Hepatocyte (in vitro differentiated cells): Measurements from ENCODE around the gene PPFIA2. TPM values are rescaled to one million over a fixed set of nuclear protein-coding genes. Genes with fewer than 3 reads are reported as not detected.
A peak's percentile ranks its signal among the peaks of the same experiment; 100 is the strongest.

Experiments used
- DNase-seq: peaks from one replicate; pipeline ENCODE4 v3.0.0-alpha.2; 2016; ENCODE audit warnings: low spot score
- H2AFZ ChIP-seq: fragments of 200-600 bp; sonication (generic); 2 replicates; pipeline ENCODE4 v1.6.0; 2016; ENCODE audit warnings: antibody characterized with exemption, mild to moderate bottlenecking
- H3K27ac ChIP-seq: fragments of 200-600 bp; sonication (generic); 2 replicates; pipeline ENCODE4 v1.5.1; 2016; ENCODE audit warnings: mild to moderate bottlenecking
- H3K27me3 ChIP-seq: fragments of 200-600 bp; sonication (generic); 2 replicates; pipeline ENCODE4 v1.6.1; 2016
- H3K36me3 ChIP-seq: fragments of 200-600 bp; sonication (generic); replicated peaks from 2 replicates; pipeline ENCODE4 v1.5.1; 2016; ENCODE audit warnings: low read depth; ENCODE audit not compliant: insufficient read depth
- H3K4me1 ChIP-seq: fragments of 200-600 bp; sonication (generic); 2 replicates; pipeline ENCODE4 v1.5.1; 2016; ENCODE audit warnings: mild to moderate bottlenecking, moderate library complexity; ENCODE audit not compliant: insufficient read depth
- H3K4me2 ChIP-seq: fragments of 200-600 bp; sonication (generic); 2 replicates; pipeline ENCODE4 v1.6.0; 2016
- H3K4me3 ChIP-seq: fragments of 200-600 bp; sonication (generic); 2 replicates; pipeline ENCODE4 v1.5.1; 2016; ENCODE audit warnings: mild to moderate bottlenecking
- H3K79me2 ChIP-seq: fragments of 200-600 bp; sonication (generic); 2 replicates; pipeline ENCODE4 v1.6.0; 2017; ENCODE audit warnings: mild to moderate bottlenecking
- H3K9me2 ChIP-seq: fragments of 200-600 bp; sonication (generic); replicated peaks from 2 replicates; pipeline ENCODE4 v1.6.0; 2017; ENCODE audit warnings: mild to moderate bottlenecking; ENCODE audit not compliant: insufficient read depth
- H3K9me3 ChIP-seq: fragments of 200-600 bp; sonication (generic); 2 replicates; pipeline ENCODE4 v1.5.1; 2016; ENCODE audit warnings: low read depth, mild to moderate bottlenecking
- H4K20me1 ChIP-seq: fragments of 200-600 bp; sonication (generic); 2 replicates; pipeline ENCODE4 v1.6.0; 2016; ENCODE audit warnings: mild to moderate bottlenecking; ENCODE audit not compliant: insufficient read depth, poor library complexity, severe bottlenecking
- EZH2 ChIP-seq: fragments of 200-600 bp; sonication (generic); IDR thresholded peaks from 2 replicates; pipeline ENCODE4 v1.6.1; 2016; ENCODE audit warnings: antibody characterized with exemption, mild to moderate bottlenecking, borderline replicate concordance
- EZH2phosphoT487 ChIP-seq: fragments of 200-600 bp; sonication (generic); IDR thresholded peaks from one replicate; pipeline ENCODE4 v1.6.1; 2018; ENCODE audit warnings: antibody characterized with exemption, mild to moderate bottlenecking, low read depth, moderate library complexity; ENCODE audit not compliant: unreplicated experiment, severe bottlenecking
- WGBS: methylation state at CpG from one replicate; pipeline ENCODE4 v1.1.6; 2016; ENCODE audit warnings: low lambda C conversion rate; ENCODE audit errors: missing lambda C conversion rate; 5-methylcytosine and 5-hydroxymethylcytosine counted together
- polyA plus RNA-seq: library from polyadenylated mRNA; unstranded; fragments of >200 nt; fragmentation: Nextera tagmentation; extraction: Ambion mirVana; gene quantifications from 2 replicates; pipeline ENCODE4 v1.2.1, GENCODE V29; 2016
- total RNA-seq: library from RNA; depleted of rRNA; stranded (reverse); fragments of >200 nt; gene quantifications from 2 replicates; pipeline ENCODE4 v1.2.3, GENCODE V29; 2014
- TF ChIP-seq, protein P1 (sequence below): fragments of 200-600 bp; sonication (generic); IDR thresholded peaks from 2 replicates; pipeline ENCODE4 v1.5.1; 2016; ENCODE audit warnings: antibody characterized with exemption, mild to moderate bottlenecking; ENCODE audit not compliant: poor library complexity

The PPFIA2 gene
- total and polyA plus RNA-seq, 2 experiments from 2014 or later, result 1.2 TPM; not detected in 1

DNA sequence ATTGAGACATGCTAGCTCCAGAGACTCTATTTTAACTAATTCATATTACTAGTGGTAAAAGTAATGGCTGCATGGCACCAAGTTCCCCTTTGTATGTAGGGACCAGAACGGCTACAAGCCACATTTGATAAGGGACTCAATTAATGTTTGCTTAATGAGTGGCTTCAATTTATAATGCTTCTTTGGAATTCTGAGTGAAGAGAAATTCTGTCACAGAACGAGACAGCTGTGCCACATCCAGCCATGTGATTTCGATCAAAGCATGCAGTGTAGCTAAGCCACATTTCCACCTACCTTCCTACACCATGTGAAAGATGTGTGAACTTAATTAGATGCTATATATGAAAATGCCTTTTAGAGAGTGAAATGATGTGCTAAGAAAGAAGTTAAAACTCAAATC lies 463.9 kb downstream of the PPFIA2 start:
- Histone ChIP-seq H3K36me3 (no peaks in the 10 kb centered on the region), H3K27me3 (no peaks in the 10 kb centered on the region), H3K4me2 (no peak overlapping the region), H3K4me1 (no peaks in the 10 kb centered on the region), H3K9me2 (no peaks in the 10 kb centered on the region), H3K4me3 (no peak overlapping the region), H4K20me1 (no peaks in the 10 kb centered on the region), H3K9me3 (no peaks in the 10 kb centered on the region), H3K79me2 (no peaks in the 10 kb centered on the region), H2AFZ (no peak overlapping the region), H3K27ac (no peak overlapping the region)
- no peak for DNase-seq
- 92% methylated on average over 3 of the region's 3 CpGs for WGBS
- TF ChIP-seq EZH2phosphoT487 (no peak), EZH2 (no peak)
- TF ChIP-seq, protein P1, sequence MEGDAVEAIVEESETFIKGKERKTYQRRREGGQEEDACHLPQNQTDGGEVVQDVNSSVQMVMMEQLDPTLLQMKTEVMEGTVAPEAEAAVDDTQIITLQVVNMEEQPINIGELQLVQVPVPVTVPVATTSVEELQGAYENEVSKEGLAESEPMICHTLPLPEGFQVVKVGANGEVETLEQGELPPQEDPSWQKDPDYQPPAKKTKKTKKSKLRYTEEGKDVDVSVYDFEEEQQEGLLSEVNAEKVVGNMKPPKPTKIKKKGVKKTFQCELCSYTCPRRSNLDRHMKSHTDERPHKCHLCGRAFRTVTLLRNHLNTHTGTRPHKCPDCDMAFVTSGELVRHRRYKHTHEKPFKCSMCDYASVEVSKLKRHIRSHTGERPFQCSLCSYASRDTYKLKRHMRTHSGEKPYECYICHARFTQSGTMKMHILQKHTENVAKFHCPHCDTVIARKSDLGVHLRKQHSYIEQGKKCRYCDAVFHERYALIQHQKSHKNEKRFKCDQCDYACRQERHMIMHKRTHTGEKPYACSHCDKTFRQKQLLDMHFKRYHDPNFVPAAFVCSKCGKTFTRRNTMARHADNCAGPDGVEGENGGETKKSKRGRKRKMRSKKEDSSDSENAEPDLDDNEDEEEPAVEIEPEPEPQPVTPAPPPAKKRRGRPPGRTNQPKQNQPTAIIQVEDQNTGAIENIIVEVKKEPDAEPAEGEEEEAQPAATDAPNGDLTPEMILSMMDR, result no peak

DNA sequence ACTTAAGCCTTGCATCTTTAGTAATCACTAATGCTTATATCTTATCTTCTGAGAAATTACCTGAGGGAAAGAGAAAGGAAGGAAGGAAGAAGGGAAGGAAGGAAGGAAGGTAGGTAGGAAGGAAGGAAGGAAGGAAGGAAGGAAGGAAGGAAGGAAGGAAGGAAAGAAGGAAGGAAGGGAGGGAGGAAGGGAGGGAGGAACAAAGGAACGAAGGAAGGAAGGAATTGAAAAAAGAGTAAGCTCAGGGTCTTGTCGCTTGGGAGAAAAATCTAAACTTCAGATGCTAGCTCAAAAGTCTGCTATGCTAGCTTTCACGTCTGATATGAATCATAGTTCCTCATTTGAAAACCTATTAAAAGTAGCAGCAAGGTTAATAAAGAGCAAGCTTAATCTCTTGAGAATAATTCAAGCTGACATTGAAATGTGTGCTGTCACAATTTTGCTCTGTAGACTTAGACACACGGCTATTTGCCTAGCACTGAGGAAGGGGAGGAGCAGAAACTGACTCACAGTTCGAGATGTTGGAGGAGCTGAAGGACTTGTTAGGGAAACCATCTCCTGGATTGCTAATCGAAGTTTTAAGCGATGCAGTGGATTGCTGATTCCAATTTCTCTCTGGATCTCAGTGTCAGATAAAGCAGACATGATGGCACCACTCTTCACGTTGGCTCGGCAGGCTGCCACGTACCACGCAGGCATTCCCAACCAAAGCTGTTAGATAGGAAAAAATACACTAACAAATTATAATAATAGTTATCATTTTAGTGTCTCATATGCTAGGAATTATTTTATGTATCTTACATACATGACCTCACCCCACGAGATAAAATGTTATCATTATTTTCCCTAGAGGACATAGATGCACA lies 464.6 kb downstream of the PPFIA2 start:
- WGBS, result 82% methylated on average over 11 of the region's 12 CpGs
- H2AFZ ChIP-seq, result no peak overlapping the region

DNA sequence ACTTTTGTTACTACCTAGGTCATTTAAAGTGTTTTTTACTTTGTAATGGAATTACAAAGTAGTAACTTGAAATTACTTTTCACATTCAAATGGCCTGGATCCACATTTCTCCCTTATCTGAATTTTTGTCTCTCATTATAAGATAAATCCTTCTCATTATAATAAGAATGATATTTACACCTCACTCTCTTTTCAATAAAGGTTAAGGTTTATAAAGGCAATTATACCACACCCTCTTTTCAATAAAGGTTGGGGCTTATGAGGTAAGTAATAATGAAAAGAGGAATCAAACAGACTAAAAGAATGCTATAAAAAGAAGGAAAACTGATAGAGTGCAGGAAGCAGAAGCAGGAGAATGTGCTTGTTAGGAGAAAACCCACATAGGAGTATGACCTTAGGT lies 470.5 kb downstream of the PPFIA2 start:
- H3K4me1 ChIP-seq, result no peaks in the 10 kb centered on the region
- no peak overlapping the region for H3K27ac ChIP-seq
- H3K79me2 ChIP-seq, result no peaks in the 10 kb centered on the region
- no peaks in the 10 kb centered on the region for H4K20me1 ChIP-seq
- no peaks in the 10 kb centered on the region for H3K36me3 ChIP-seq
- H3K4me2 ChIP-seq, result no peak overlapping the region
- no peak overlapping the region for H3K4me3 ChIP-seq
- no peaks in the 10 kb centered on the region for H3K9me3 ChIP-seq
- H3K27me3 ChIP-seq, result no peaks in the 10 kb centered on the region
- no peak overlapping the region for H2AFZ ChIP-seq
- H3K9me2 ChIP-seq, result no peaks in the 10 kb centered on the region
- TF ChIP-seq EZH2phosphoT487 (no peak), EZH2 (no peak)
- TF ChIP-seq, protein P1, result no peak
- no peak for DNase-seq

More for the DNA sequence above, 464.6 kb downstream of the PPFIA2 start:
- no peak for DNase-seq
- no peaks in the 10 kb centered on the region for H3K27me3 ChIP-seq
- no peak overlapping the region for H3K4me2 ChIP-seq
- H3K4me1 ChIP-seq, result no peaks in the 10 kb centered on the region
- no peak overlapping the region for H3K27ac ChIP-seq
- no peaks in the 10 kb centered on the region for H4K20me1 ChIP-seq
- H3K4me3 ChIP-seq, result no peak overlapping the region
- no peaks in the 10 kb centered on the region for H3K9me3 ChIP-seq
- no peaks in the 10 kb centered on the region for H3K79me2 ChIP-seq
- H3K36me3 ChIP-seq, result no peaks in the 10 kb centered on the region
- H3K9me2 ChIP-seq, result no peaks in the 10 kb centered on the region
- no peak for TF ChIP-seq EZH2

DNA sequence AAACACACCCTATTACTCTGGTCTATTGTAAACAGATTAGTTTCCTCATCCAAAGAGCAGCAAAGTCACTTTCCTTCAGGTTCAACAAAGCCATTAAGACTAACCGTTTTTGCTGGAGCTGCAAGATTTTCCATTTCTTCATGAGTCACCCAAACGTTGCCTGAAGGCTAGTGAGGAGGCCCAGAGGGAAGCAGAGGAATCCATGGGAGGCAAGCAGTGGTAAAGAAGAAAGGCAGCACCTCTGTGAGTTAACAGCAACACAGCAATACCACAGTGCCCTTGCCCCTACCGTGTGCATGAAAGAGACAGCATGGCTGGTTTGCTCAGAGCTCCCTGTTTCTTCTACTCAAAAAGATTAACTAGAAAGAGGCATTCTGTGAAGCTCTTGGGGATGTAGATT lies 475.0 kb downstream of the PPFIA2 start:
- 49% methylated on average over 3 of the region's 3 CpGs for WGBS
- Histone ChIP-seq H3K4me2 (no peak overlapping the region), H3K79me2 (no peaks in the 10 kb centered on the region), H3K27ac (no peak overlapping the region), H3K27me3 (no peaks in the 10 kb centered on the region), H3K4me1 (no peaks in the 10 kb centered on the region), H3K9me3 (no peaks in the 10 kb centered on the region), H4K20me1 (no peaks in the 10 kb centered on the region), H3K9me2 (no peaks in the 10 kb centered on the region), H2AFZ (no peak overlapping the region), H3K4me3 (no peak overlapping the region), H3K36me3 (no peaks in the 10 kb centered on the region)
- TF ChIP-seq EZH2 (no peak), EZH2phosphoT487 (no peak)
- TF ChIP-seq, protein P1, result no peak
- DNase-seq, result peak; percentile 4
